NCI-H2081 treated with DMSO at 0.1 percent for 48 hours (cell line): ENCODE measurements around the gene TSSK3.
A peak's percentile ranks its signal among the peaks of the same experiment; 100 is the strongest.

Source experiments
- DNase-seq: peaks from one replicate; lab custom pipeline; 2025; lab: John Stamatoyannopoulos, UW

Gene TSSK3

DNA sequence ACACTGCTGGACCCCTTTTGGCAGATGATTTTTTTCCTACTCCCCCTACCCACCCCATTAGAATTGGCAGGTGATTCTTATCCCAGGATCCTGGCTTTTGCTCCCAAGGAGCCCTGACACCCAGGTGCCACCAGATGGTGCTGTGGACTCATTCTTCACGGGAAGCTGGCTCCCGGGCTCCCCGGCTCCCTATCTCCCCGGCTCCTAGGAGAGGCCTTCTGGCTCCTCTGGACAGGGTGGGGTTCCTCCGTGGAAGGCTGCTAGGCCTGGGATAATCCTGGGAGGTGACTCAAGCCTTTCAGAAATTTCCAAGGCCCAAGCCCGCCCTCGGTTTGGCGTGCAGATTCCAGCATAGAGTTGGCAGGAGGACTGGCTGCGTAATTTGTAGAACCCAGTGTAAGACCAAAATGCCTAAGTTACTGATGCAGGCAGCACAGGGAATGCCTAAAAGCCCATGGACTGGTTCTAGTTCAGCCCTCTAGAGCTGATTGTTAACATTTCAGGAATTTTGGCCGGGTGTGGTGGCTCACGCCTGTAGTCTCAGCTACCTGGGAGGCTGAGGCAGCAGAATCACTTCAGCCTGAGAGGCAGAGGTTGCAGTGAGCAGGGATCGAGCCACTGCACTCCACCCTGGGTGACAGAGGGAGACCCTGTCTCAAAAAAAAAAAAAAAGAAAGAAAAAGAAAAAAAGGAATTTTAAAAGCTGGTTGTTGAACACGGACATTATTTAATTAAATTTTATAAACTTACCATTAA is 38.7 kb downstream of the TSSK3 start:
- peak; percentile 38 for DNase-seq

DNA sequence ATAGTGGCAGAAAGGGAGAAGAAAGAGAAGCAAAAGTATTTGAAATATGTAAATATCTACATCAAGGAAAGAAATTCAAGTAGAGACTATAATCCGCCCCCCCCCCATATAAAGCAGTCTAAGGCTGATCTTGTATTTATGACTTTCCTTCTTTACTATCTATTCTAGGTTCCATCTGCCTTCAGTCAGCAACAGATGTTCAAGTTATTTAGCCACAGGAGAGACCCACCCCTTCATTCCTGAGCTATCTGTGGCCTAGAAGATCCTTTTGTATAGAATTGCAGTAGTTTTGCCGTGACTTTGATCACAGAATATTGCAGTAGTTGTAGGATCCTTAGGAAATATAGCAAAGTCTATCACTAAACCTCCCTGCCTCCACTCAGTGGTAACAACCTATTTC is 42.6 kb downstream of the TSSK3 start:
- no peak for DNase-seq

GRCh38 chr1:32405672-32406467 is 43.5 kb downstream of the TSSK3 start:
- no peak for DNase-seq

- DNase-seq, result no peak
These were observed 44.3 kb downstream of the TSSK3 start for GRCh38 chr1:32406629-32407111.

DNA sequence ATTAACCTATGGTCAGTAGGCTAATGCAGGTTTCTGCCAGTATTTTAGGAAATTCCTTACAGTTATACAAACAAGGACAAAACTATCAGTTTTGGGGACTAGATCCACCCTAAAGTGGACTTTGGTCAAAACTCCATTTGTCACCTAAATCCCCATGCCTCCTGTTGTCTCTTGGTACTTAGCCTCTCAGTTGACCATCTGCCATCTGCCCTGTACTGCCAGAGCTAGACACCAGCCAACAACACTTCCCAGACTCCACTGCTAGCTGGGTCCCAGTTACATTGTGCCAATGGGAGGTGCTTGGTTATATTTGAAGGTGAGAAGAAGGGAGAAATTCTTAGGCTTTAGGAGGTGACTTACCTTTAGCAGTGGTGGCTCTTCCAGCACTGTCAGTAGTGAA is 48.9 kb downstream of the TSSK3 start:
- DNase-seq, result no peak

- no peak for DNase-seq
These were observed 51.3 kb downstream of the TSSK3 start for GRCh38 chr1:32413507-32414185.
